HG03280 (cell line): Measurements from ENCODE around the gene PSMD11.

Source experiments
- ATAC-seq: cut with Tn5 transposase; IDR thresholded peaks from one replicate; pipeline ENCODE4 v1.9.1; 2021; ENCODE audit warnings: mild to moderate bottlenecking, moderate library complexity; ENCODE audit not compliant: unreplicated experiment

The PSMD11 gene

DNA sequence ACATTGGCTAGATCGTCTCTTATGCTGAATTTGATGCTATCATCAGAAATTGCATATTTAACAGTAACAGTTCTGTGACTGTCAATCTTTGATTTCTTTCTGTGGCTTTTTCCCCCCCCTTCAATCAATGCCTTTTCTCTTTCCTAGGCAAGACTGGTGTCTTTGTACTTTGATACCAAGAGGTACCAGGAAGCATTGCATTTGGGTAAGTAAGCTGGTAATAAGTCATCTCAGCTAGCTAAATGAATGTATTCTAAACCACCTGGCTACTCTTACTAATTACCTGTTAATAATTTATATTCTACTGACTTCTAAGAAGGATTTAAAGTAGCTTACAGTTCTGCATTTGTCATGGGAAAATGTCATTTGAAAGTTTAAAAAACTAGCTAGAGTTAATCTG lies 20.1 kb downstream of the PSMD11 start:
- ATAC-seq: no peak

DNA sequence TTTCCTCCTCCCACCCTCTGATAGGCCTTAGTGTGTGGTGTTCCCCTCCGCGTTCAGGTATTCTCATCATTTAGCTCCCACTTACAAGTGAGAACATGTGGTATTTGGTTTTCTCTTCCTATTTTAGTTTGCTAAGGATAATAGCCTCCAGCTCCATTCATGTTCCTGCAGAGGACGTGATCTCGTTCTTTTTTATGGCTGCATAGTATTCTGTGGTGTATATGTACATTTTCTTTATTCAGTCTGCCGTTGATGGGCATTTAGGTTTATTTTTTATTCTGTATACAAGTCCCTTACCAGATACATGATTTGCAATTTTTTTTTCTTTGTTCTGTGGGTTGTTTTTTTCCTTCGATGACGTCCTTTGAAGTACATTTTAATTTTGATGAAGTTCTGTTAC lies 23.6 kb downstream of the PSMD11 start:
- ATAC-seq: no peak

DNA sequence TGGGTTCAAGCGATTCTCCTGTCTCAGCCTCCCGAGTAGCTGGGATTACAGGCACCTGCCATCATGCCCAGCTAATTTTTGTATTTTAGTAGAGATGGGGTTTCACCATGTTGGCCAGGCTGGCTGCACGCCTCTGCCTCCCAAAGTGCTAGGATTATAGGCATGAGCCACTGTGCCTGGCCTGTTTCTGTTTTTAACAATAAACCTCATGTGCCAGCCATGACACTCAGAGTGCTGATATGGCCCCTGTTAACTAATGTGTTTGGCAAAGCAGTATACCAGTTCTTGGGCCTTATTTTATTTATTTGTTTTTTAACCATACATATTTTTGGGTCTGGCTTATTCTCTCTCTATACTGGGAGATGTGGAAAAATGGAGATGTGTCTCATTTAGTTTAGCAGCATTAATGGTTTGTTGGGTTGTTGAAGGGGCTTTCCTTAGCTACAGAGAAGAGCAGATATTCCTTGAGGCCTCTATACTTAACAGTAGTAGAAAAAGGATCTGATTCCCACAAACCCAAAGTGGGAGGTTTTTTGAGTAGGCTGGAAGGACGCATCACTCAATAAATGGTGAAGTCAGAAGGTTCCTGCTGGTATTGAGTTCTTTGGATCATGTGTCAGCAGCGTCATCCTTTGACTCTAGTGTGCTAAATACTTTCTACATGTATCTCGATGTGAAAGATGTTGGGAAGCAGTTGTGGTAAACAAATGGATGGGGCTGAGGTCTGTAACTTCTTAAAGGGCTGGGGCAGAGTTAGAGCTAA lies 26.3 kb downstream of the PSMD11 start:
- no peak for ATAC-seq

DNA sequence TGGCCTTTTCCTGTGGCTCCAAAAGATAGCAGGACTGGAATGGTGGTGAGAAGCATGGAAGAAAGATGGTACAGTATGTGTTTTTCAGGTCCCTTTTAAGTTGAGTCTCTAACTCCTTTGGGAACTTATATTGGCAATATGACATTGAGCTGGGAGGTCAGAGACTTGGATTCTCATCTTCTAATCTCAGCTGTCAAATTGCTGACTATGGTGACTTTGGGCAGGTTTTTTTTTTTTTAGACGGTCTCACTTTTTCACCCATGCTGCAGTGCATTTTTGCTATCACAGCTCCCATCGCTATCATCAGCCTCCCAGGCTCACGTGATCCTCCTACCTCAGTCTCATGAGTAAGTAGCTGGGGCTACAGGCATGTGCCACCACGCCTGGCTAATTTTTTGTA lies 27.3 kb downstream of the PSMD11 start:
- no peak for ATAC-seq

DNA sequence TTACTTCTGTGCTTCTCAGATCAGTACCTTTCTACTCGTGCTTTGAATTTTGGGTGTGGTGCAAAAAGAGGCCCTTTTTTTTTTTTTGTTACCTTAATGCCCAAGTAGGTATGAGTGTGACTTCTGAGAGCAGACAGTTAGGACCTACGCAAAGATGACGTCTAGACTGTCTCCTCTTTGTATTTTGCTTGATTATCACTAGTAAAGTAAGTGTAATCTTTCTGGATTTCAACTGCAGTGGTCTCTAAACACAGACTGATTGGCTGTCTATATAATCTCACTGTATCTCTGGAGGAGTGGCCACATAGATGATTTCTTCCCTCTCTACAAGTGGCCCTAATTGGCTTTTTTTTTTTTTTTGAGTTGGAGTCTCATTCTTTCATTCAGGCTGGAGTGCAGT lies 30.9 kb downstream of the PSMD11 start:
- no peak for ATAC-seq

DNA sequence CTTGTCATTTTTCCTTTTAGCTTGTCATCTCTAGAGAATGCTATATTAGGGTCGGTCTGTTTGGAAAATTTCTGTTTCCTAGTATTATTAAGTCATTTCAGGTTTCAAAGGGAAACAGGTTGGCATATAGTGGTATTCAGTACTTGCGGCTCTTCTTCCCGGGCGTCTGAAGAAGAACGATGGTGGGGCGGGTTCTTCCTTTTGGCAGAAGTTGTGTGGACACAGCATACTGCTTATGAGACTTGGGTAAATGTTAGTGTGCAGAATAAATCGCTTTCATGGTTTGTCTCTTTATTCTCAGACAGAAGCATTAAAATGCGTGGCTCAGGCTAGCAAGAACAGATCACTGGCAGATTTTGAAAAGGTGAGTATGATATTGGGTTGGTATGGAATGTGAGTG lies 32.9 kb downstream of the PSMD11 start:
- no peak for ATAC-seq

DNA sequence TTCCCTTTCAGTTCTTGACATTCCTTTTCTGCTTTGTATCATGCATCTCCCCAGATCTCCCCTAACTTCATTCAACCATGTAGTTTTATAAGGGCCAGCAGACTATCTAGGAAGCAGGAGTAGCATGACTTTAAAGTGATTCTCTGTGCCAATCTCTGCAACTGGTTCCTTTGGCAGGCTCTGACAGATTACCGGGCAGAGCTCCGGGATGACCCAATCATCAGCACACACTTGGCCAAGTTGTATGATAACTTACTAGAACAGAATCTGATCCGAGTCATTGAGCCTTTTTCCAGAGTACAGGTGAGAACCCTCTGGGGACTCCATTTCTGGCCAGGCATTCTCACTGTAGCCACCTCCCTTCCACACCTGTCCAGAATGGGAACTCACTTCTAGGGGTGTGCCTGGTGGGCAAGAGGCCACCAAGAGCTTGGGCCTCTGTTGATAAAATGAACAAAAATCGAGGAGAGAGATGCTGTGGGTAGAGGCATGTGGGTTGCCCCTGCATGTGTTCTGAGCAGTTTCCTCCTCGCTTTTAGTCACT lies 34.8 kb downstream of the PSMD11 start:
- ATAC-seq: no peak

DNA sequence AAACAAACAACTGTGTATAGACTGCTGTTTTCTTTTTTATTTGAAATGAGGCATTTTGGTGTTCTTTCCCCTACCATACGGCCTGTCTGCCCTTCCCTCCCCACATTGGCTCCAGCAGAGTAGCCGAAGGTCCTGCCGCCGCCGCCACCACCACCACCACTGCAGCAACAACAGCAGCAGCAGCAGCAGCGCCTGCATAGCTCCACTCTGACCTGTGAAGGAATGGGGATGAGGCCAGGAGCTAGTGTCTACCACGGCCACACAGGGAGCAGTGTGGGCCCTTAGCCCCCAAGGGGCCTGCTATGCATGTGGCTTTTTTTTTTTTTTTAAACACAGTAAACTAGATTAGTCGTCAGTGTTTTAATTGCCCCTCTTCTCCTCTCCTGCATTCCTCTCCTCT lies 36.9 kb downstream of the PSMD11 start:
- no peak for ATAC-seq

DNA sequence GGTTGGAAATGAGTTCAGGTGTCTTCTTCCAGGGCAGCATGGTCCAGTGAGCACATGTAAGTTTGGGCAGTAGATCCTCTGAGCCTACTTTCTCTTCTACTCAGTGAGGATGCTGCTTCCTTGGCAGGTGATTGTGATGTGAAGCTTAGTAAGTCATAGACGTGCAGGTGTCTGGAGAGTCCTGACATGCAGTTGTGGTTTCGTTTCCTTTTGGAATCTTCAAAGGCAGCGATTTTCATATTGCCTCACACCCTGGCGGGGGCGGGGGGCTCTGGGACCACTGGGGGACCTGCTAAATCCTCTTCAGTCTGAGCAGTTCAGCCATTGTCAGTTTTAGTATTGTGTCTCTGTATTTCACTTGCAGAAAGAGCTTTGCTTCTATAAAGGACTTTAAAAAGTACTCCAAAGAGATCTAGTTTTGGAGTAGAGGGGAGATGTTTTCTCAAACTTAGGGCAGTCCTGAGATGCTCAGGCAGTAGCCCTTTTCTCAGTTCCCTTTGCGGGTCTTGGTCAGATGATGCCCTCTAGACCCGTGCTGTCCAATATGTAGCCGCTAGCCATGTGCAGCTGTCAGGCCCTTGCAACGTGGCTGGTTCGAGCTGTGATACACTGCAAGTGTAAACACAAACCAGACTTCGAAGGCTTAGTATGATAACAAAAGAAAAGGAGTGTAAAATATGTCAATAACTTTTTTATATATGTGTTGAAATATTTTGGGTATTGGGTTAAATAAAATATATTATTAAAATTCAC lies 38.4 kb downstream of the PSMD11 start:
- no peak for ATAC-seq

DNA sequence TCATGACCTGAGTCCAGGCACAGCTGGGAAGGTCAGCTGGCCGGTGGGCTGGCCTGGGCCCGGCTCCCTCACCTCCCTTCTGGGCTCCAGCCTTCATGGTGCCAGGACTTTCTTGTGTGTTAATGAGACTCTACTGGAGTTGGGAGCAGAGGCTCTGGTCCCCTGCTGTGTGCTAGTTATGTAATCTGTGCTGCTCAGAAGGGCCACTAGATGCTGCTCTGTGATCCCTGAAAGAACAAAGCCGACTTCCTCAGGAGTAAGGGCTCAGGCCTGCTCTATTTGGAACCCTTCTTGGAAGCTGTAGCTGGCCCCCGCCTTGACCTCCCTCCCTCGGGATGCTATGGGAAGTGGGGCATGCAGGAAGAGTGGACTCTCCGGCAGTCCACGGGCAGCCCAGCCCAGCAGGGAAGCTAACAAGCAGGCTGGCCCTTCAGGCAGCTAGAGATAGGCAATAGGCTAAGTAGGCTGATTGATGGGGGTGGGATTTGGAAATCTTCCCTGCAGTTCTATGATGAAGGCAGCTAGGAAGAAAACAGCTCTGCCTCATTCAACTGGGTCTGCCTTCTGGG lies 39.2 kb downstream of the PSMD11 start:
- peak; percentile 30 for ATAC-seq

DNA sequence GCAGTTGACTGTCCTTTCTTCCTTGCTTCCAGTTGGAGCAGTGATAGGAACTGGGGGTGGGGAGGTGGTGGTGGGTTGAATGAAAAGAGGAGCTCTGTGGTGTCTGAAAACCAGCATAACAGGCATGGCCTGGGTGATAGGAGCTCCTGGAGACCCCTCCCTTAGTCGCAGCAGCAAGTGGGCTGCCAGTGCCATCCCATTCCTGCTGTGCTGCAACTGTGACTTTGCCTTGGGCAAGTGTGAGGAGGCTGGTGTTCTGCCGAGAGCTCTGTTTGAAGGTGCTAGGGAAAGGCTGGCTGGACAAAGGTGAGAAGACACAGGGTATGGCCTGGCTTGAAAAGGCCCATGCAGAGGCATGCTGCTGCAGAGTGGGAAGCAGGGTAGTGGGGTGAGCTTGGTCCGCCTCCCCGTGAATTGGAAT lies 39.7 kb downstream of the PSMD11 start:
- no peak for ATAC-seq

DNA sequence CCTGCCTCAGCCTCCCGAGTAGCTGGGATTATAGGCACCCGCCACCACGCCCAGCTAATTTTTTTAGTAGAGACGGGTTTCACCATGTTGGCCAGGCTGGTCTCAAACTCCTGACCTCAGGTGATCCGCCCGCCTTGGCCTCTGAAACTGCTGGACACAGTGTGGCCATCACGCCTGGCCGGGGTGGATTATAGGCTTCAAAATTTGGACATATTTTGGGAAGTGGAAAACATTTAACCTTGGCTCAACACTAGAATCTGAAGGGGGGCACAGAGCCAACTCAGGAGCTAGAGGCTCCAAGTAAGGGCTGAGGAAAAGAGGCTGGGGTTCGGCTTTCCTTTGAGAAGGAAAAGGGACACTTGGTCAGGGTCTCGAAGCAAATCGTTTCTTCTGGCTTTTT lies 40.3 kb downstream of the PSMD11 start:
- ATAC-seq: no peak

DNA sequence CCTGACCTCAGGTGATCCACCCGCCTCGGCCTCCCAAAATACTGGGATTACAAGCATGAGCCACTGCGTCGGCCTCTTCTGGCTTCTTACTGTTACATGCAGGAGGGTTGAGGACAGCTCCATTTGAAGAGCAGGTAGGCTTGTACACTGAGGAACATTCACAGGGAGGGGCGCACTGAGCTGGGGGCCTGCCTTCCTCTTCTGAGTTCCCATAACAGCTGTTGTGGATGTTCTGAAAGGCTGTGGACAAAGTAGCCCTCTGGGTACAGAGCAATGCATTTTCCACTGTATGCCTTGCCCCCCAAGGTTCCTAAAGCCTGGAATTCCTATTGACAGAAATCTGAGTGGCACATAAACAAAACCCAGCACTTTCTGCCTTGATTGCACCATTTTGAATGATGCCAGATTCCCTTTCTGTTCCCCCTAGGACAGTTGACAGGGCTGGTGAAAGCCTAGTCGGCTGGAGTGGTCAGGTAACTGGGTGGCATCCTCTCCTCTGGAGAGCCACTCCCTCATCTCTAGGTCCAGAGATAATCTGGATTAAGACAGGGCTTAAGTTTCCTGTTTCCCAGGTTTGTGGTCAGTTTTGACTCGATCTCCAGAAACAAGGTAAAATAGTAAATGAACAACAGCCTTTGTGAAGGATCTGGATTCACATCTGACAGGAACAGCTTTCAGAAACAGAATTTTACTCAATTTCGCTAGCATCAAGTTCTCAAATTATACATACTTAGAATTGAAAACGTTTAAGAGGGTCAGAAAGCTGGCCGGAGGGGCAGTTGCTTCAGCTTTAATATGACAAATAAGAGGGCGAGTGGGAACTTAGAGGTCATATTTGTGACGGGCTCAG lies 41.2 kb downstream of the PSMD11 start:
- no peak for ATAC-seq

DNA sequence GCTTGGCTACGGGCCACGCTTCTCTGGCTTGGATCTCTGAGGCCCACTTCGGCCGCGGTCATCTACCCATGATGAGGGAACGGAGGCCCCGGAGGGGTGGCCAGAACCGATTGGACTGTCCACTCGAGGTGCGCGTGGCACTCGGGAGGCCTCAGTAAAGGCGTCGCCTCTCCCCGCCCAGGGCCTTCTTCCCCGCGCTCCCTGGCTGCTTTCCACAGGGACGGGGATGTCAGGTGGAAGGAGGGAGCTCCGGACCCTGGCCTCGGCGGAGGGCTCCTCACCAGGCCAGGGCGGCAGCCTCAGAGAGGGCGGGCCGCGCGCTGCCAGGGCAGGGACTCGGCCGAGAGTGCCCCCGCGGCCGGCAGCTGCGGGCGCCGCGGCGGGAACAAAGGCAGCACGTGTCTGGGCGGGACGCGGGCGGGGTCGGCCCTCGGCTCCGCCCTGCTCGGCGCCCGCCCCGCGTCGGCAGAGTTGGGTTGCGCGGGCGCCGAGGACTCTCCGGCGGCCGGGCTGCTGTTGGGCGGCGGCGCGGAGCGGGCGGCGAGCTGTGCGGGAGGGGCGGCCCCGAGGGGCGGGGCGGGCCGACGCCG lies 41.9 kb downstream of the PSMD11 start:
- ATAC-seq: peak; percentile 39

DNA sequence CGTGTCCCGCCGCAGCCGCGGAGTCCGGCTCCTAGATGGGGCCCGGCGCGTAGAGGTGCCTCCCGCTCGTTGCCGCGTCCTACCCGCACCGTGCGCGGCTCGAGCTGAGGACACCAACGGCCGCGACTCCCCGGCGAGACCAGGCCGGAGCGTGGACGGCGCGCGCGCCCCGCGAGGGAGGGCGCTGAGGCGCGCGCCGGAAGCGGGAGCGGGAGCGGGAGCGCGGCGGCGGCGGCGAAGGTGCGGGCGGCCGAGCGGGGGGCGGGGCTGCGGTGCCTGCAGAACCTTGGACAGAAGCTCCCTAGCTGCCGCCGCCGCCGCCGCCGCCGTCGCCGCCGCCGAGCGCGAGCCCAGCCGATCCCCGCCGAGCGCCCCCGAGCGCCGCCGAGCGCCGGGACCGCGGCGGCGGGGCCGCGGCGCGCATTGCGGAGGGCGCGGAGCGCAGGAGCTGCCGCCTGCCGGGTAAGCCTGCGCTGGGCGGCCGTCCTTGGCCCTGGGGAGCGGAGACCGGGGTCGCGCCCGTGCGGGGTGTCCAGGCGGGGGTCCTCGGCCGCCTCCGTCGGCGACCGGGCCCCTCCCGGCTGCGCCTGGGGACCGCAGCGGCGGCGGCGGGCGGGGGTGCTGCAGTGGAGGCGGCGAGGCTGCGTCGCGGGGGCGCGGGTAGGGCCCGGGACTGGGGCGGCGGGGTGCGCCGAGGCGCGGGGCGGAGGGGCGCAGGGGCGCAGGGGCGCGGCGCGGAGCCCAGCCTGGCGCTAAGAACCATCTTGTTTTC lies 42.6 kb downstream of the PSMD11 start, which contains the start of gene CDK5R1:
CDK5R1 (plus strand) TSS at position 293 of the 772 bp plus-strand sequence. CDS start 628 bp downstream, outside the sequence.
- peak; percentile 46 for ATAC-seq

DNA sequence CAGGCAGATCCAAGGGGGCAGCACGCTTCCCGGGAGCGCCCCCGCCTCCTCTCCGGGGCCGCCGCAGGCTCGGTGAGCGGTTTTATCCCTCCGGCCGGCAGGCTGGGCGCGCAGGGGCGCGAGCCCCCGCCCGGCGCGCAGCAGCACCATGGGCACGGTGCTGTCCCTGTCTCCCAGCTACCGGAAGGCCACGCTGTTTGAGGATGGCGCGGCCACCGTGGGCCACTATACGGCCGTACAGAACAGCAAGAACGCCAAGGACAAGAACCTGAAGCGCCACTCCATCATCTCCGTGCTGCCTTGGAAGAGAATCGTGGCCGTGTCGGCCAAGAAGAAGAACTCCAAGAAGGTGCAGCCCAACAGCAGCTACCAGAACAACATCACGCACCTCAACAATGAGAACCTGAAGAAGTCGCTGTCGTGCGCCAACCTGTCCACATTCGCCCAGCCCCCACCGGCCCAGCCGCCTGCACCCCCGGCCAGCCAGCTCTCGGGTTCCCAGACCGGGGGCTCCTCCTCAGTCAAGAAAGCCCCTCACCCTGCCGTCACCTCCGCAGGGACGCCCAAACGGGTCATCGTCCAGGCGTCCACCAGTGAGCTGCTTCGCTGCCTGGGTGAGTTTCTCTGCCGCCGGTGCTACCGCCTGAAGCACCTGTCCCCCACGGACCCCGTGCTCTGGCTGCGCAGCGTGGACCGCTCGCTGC lies 43.3 kb downstream of the PSMD11 start:
- ATAC-seq: no peak

DNA sequence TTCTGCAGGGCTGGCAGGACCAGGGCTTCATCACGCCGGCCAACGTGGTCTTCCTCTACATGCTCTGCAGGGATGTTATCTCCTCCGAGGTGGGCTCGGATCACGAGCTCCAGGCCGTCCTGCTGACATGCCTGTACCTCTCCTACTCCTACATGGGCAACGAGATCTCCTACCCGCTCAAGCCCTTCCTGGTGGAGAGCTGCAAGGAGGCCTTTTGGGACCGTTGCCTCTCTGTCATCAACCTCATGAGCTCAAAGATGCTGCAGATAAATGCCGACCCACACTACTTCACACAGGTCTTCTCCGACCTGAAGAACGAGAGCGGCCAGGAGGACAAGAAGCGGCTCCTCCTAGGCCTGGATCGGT lies 43.9 kb downstream of the PSMD11 start:
- no peak for ATAC-seq

DNA sequence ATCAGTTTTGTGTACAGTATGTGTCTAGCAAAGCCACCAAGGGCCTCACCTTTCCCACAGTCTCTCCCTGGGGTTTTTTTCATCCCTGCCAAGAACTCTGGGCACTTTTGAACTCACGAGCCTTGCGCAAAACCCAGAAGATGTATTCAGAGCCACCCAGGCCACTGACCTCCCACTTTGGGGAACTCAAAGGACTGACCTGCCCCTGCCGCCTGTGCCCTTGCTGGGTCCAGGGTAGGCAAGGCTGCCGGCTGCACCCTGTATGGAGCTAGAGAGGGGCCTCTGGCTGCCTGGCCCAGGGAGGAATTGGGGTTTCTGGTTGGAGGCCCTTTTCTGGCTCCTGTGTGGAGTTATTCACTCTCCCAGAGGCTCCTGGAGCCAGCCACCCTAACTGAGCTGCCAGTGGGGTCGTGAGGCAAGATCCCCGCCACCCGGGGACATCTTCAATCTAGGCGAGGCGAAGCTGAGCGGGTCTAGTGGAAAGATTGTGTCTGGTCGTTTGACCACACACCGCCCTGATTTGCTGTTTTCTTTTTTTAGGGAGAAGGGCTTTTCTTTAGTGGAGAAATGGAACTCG lies 44.4 kb downstream of the PSMD11 start:
- ATAC-seq: no peak
